SKM-1 treated with dmso at 0.1 percent for 144 hours (cell line): ENCODE results near the gene ANKFN1.

Experiments used
- DNase-seq: peaks from one replicate; lab custom pipeline; 2025; ENCODE audit not compliant: unreplicated experiment; lab: John Stamatoyannopoulos, UW

Gene ANKFN1

GRCh38 chr17:56178203-56178602 lies 24.9 kb downstream of the ANKFN1 start:
- no peak for DNase-seq

- DNase-seq = no peak
Observed at GRCh38 chr17:56182081-56182480, 28.8 kb downstream of the ANKFN1 start.

DNA sequence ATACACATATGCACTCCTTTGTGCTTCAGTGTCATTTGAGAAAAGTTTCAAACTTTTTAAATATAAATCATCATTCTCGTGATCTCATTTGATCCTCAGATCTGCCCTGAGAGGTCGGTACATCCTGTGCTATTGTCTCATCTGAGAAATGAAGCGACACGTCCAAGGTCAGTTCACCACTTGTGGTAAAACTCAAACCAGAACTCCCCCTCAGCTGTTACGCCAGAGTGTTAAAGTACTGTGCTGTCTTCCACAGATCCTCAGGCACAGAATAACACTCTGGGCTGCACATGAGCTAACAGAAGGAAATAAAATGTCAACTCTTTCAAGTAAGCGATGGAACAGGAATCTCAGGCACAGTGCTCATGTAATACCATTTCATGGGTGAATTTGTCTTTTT lies 31.4 kb downstream of the ANKFN1 start:
- no peak for DNase-seq

- DNase-seq = no peak
Observed at GRCh38 chr17:56185491-56186221, 32.4 kb downstream of the ANKFN1 start.

DNA sequence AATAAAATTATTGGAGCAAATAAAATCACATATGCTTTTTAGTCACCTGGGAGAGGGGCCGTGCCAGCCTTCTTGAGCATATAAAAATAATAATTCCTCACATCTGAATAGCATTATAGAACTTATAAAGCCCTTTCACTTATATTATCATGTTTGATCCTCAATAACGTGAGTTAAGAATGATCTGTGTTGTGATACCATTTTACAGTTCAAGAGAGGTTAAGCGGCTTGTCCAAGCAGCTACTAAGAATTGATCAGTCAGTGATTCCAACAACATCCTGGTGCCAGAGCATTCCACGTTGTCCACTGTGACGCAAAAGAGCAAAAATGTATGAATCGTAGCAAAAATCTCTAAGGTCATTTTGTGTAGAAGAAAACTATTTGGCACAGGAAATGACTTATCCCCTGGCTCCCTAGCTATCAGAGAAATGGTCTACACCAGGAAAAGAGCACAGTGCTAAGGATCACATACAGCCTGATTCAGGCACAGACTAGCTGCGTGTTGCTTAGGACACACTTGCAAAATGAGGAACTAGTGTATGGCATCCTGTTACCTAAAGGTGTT lies 33.0 kb downstream of the ANKFN1 start:
- no peak for DNase-seq

DNA sequence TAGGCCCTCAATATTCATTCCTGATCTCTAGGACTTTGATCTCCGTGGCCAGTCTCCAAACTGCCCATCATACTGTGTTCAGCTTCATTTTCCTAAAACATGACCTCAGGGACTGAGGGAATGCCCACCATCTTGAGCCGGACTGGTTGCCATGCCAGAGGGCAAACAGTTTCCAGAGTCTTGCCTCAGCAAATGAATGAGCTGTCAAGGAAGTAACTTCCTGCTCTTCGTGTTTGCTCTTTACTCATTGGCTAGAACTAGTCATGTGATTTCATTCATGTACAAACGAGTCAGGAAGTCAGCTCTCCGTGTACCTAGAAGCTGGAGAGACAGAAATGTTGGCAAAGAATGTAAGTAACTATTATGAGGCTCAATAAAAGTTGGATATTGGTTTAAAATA lies 50.2 kb downstream of the ANKFN1 start:
- DNase-seq = no peak

DNA sequence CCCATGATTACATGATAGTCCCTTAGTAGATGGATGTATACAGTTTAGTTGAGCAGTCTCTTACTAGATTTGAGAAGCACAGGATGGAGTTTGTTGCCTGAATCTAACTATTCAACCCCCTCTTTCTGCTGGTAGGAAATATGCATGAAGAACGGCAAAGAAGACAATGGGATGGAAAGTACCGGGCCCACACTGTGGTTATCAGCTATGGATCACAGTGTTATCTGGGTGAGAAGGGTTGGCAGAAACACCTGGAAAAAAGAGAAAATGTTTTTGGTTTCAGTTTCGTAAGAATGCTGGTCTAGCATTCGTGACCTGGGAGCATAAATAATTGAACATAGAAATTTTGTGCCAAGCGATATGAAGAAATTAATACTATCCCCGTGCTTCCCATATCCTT lies 53.1 kb downstream of the ANKFN1 start:
- no peak for DNase-seq

- DNase-seq = no peak
Observed at GRCh38 chr17:56213031-56213430, 59.8 kb downstream of the ANKFN1 start.

- no peak for DNase-seq
Observed at GRCh38 chr17:56217921-56218320, 64.6 kb downstream of the ANKFN1 start.

GRCh38 chr17:56222255-56222654 lies 69.0 kb downstream of the ANKFN1 start:
- DNase-seq = no peak

DNA sequence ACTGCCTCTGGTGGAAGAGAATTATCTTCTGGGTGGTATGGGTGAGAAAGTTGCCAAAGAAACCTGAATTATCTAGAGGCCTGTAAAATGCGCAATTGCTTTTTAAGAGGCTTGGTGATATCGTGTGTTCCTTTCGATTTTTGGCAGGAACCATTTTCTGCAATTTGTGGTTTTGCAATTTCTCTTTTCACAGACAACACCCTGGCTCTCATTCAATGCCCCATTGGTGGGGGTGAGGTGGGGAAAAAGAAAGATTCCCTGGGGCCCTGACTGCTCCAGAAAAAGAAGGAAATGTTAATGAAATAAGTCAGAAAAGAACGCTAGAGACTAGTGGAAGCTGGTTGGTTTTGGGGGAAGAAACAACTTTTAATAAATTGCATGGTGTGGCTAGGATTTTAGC lies 77.4 kb downstream of the ANKFN1 start:
- no peak for DNase-seq

- DNase-seq = no peak
Observed at GRCh38 chr17:56231252-56231651, 78.0 kb downstream of the ANKFN1 start.

DNA sequence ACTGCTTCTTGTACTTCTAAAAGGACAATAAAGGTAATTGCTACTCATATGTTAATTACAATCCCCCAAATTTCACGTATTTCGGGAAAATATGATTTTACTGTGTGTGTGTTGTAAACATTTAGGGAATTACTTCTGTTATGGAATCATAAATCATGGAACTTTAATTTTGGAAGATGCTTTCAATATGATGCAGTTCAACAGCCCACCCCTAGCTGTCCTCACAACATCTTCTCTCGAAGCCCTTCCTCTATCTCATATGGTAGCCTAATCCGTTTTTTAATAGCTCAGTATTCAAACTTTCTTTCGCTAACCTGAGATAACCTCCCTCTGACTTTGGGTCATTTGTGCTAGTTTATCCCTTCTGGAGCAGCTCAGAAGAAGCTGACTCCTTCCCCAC lies 78.4 kb downstream of the ANKFN1 start:
- DNase-seq = no peak

- DNase-seq = no peak
Observed at GRCh38 chr17:56244268-56244890, 91.1 kb downstream of the ANKFN1 start.

GRCh38 chr17:56247816-56248215 lies 94.5 kb downstream of the ANKFN1 start:
- DNase-seq = no peak

- DNase-seq = no peak
Observed at GRCh38 chr17:56257075-56257474, 103.8 kb downstream of the ANKFN1 start.

GRCh38 chr17:56260376-56261002 lies 107.2 kb downstream of the ANKFN1 start:
- DNase-seq = no peak

- no peak for DNase-seq
Observed at GRCh38 chr17:56262803-56263202, 109.5 kb downstream of the ANKFN1 start.

DNA sequence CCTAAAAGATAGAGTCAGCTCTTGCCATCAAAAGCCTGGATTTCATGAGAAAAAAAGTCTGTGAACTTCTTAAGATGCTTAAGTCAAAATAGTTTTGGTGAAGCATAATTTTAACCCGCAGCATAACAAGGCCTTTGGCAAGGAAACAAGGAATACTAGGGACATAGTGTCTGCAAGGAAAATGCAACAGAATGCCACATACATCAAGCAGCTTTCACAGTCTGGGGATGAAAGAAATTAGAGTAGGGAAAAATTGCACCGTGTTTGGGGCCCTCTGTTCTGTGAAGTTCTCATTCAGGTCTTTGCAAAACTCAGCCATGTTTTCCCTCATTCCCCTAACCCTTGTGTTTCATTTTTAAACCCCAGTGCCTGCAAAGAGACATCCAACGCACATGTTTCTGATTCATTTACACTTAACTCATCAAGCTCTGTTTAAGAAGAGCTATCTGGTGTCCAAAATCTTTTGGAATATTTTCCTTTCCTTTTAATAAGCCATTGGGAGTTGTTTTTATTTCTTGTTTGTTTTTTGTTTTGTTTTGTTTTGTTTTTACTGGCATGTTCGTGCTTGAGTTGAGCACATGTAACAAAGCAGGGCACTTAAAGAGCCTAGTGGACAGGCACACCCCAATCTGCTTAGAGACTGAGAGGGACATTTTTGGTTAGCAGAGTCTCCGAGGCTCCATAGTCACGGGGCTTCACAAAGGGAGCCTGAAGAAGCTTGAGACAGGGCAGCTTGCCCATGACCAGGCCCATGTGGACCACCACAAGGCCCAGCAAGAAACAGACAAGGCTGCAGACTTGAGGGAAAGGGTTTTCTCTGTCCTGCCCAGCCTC lies 116.5 kb downstream of the ANKFN1 start:
- DNase-seq = no peak

- no peak for DNase-seq
Observed at GRCh38 chr17:56274491-56274890, 121.2 kb downstream of the ANKFN1 start.

GRCh38 chr17:56284482-56284881 lies 131.2 kb downstream of the ANKFN1 start:
- no peak for DNase-seq
